Type B pancreatic cell (in vitro differentiated cells): ENCODE data around the gene S100P. TPM values are rescaled to one million over a fixed set of nuclear protein-coding genes. Genes with fewer than 3 reads are reported as not detected.

Source experiments
- DNase-seq: peaks from one replicate; pipeline ENCODE4 v3.0.0; 2021; ENCODE audit warnings: mixed read lengths; ENCODE audit not compliant: unreplicated experiment; ENCODE audit errors: extremely low spot score
- H3K27ac Mint-ChIP-seq: 2 replicates; pipeline ENCODE4 v1.8.0; 2021; ENCODE audit warnings: mild to moderate bottlenecking, mixed read lengths
- H3K27me3 Mint-ChIP-seq: 2 replicates; pipeline ENCODE4 v1.8.0; 2021; ENCODE audit warnings: mixed read lengths
- H3K36me3 Mint-ChIP-seq: 2 replicates; pipeline ENCODE4 v1.8.0; 2021; ENCODE audit warnings: mixed read lengths
- H3K4me1 Mint-ChIP-seq: one replicate; pipeline ENCODE4 v1.8.0; 2021; ENCODE audit warnings: mixed read lengths; ENCODE audit not compliant: unreplicated experiment
- H3K4me3 Mint-ChIP-seq: 2 replicates; pipeline ENCODE4 v1.8.0; 2021; ENCODE audit warnings: mild to moderate bottlenecking, mixed read lengths
- H3K9me3 Mint-ChIP-seq: 2 replicates; pipeline ENCODE4 v1.8.0; 2021; ENCODE audit warnings: mixed read lengths
- total RNA-seq: library from RNA; stranded (reverse); gene quantifications from 2 replicates; pipeline ENCODE4 v1.2.1, GENCODE V29; 2021; ENCODE audit warnings: low replicate concordance
- TF ChIP-seq, protein P1 (sequence below): fragments of 200-600 bp; sonication (generic); conservative IDR thresholded peaks from 2 replicates; pipeline ENCODE4 v1.5.0; 2021; ENCODE audit warnings: antibody characterized with exemption, mild to moderate bottlenecking

Gene S100P
- total RNA-seq, 1 donor from 2014 or later, result 80.8 TPM

DNA sequence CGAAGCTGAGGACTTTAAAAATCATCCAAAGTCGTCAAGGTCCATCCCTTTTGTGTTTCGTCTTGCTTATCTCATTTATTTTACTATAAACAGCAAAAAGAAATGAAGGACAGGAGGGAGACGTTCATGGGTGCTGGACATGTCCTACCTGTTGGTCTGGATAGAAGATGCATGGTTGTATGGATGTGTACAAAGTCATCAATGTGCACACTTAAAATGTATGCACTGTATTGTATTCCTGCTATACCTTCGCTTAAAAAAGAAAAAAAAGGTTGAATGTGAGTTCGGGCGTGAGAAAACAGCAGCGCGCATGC is 22.0 kb downstream of the S100P start:
- H3K36me3 Mint-ChIP-seq, result peaks cover 5% of the 10 kb centered on the region

DNA sequence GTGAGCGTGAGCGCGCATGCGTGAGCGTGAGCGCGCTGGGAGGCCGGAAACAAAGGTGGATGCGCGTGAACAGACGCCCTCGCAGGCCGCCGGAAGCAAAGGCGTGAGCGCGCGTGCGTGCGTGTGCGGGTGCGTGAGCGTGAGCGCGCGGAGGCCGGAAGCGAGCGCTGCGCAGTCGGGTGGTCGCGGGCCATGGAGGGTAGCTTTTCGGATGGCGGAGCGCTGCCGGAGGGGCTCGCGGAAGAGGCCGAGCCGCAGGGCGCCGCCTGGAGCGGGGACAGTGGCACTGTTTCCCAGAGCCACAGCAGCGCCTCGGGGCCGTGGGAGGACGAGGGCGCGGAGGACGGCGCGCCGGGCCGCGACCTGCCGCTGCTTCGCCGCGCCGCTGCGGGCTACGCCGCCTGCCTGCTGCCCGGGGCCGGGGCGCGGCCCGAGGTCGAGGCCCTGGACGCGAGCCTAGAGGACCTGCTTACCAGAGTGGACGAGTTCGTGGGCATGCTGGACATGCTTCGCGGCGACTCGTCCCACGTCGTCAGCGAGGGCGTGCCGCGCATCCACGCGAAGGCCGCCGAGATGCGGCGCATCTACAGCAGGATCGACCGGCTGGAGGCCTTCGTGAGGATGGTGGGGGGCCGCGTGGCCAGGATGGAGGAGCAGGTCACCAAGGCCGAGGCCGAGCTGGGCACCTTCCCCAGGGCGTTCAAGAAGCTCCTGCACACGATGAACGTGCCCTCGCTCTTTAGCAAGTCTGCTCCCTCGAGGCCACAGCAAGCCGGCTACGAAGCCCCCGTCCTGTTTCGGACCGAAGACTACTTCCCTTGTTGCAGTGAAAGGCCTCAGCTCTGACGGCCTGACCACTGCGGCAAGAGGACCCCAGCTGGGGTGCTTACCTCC is 22.6 kb downstream of the S100P start, which contains the start of gene BLOC1S4:
BLOC1S4 (plus strand) TSS at position 157 of the 894 bp plus-strand sequence; CDS start at position 193, 36 bp downstream.
- peak; percentile 91 for DNase-seq
- peak within 1 kb of the TSS; percentile 95 for H3K4me3 Mint-ChIP-seq
- peaks cover 15% of the 10 kb centered on the region for H3K4me1 Mint-ChIP-seq
- H3K27me3 Mint-ChIP-seq, result peaks cover 11% of the 10 kb centered on the region
- TF ChIP-seq, protein P1, sequence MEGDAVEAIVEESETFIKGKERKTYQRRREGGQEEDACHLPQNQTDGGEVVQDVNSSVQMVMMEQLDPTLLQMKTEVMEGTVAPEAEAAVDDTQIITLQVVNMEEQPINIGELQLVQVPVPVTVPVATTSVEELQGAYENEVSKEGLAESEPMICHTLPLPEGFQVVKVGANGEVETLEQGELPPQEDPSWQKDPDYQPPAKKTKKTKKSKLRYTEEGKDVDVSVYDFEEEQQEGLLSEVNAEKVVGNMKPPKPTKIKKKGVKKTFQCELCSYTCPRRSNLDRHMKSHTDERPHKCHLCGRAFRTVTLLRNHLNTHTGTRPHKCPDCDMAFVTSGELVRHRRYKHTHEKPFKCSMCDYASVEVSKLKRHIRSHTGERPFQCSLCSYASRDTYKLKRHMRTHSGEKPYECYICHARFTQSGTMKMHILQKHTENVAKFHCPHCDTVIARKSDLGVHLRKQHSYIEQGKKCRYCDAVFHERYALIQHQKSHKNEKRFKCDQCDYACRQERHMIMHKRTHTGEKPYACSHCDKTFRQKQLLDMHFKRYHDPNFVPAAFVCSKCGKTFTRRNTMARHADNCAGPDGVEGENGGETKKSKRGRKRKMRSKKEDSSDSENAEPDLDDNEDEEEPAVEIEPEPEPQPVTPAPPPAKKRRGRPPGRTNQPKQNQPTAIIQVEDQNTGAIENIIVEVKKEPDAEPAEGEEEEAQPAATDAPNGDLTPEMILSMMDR, result no peak
- H3K9me3 Mint-ChIP-seq, result no peaks in the 10 kb centered on the region
- peak within 1 kb of the TSS; percentile 93 for H3K27ac Mint-ChIP-seq
- H3K36me3 Mint-ChIP-seq, result peaks cover 5% of the 10 kb centered on the region

More for the DNA sequence above, 22.0 kb downstream of the S100P start:
- H3K4me1 Mint-ChIP-seq, result peaks cover 15% of the 10 kb centered on the region
- no peaks in the 10 kb centered on the region for H3K9me3 Mint-ChIP-seq
- H3K27ac Mint-ChIP-seq, result peak overlapping the region; percentile 93
- no peak for DNase-seq
- TF ChIP-seq, protein P1, result no peak
- H3K27me3 Mint-ChIP-seq, result peaks cover 15% of the 10 kb centered on the region
- H3K4me3 Mint-ChIP-seq, result peak overlapping the region; percentile 95

DNA sequence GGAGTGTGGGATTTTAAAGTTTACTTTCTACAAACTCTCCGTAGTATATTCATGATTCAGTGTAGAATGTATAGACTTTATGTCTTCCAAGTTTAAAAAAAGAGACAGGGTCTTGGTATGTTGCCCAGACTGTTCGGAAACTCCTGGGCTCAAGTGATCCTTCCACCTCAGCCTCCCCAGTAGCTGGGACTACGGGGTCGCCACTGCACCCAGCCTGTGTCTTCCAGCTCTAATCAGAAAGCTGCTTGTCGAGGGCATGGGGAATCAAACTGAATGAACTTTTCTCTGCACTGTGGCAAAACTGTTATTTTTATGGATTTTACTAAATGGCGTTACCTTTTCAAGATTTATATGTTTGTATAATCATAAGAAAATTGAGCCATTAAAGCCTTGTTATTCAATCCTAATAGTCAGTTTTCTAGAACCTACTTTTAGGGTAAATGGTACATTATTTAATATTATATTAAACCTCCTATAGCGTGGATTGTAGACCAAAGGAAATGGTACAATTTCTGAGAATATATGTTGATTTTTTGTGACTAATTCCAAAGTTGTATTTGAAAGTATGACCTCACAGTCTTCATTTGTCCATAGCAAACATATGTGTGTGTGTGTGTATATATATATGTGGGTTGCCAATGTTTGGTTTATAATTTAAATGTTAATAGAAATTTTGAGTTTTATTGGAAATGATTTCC is 23.4 kb downstream of the S100P start:
- Mint-ChIP-seq H3K27ac (peak overlapping the region; percentile 89), H3K4me3 (peak overlapping the region; percentile 95), H3K9me3 (no peaks in the 10 kb centered on the region), H3K27me3 (peaks cover 11% of the 10 kb centered on the region), H3K4me1 (peaks cover 15% of the 10 kb centered on the region), H3K36me3 (peaks cover 5% of the 10 kb centered on the region)
- TF ChIP-seq, protein P1, result no peak
- no peak for DNase-seq

DNA sequence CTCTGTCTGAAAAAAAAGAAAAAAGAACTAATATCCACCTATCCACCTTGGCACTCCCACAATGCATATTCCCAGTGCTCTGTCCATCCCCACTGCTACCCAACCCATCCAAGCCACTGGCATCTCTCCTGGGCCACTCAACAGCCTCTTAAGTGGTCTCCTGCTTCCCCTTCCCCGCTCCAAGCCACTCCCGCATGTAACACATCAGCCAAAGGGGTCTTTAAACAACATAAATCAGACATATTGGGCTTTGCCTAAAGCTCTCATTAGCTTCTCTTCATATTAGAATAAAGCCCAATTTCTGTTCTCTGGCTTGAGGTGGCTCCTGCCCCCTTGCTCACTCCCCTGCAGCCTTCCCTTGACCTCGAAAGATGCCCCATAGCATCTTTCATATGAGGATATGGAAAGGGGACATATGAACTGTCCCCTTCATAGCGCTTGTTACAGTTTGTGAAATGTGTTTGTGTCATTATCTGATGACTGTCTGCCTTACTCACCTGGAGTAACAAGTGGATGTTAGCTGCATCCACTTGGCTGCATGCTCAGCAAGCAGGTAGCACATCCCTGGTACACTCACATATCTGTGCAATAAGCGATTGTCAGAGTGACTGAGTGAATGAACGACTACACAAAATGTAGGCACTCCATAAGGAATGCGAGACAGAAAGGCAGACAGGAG is 25.4 kb downstream of the S100P start:
- H3K27me3 Mint-ChIP-seq, result peaks cover 2% of the 10 kb centered on the region
- H3K36me3 Mint-ChIP-seq, result peaks cover 5% of the 10 kb centered on the region
- peak overlapping the region; percentile 80 for H3K4me3 Mint-ChIP-seq
- DNase-seq, result no peak
- H3K9me3 Mint-ChIP-seq, result no peaks in the 10 kb centered on the region
- TF ChIP-seq, protein P1, result no peak
- H3K4me1 Mint-ChIP-seq, result peaks cover 15% of the 10 kb centered on the region
- H3K27ac Mint-ChIP-seq, result peak overlapping the region; percentile 37

DNA sequence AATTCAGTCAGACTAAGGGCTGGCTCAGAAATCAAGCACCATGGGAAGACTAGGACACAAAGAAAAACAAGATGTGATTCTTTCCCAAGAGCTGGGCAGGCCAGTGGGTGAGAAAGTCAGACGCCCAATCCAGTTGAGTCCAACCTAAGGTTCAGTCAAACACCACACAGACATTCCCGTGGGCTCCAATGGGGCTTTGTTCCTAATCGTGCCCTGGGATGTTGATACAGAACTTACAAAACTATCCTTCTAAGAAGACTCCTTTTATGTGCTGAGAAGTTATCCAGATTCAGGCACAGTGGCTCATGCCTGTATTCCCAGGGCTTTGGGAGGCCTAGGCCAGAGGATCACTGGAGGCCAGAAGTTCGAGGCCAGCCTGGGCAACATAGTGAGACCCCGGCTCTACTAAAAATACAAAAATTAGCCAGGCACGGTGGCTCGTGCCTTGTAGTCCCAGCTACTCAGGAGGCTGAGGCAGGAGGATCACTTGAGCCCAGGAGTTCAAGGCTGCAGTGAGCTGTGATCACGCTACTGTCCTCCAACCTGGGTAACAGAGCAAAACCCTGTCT is 26.0 kb downstream of the S100P start:
- no peak overlapping the region for H3K4me3 Mint-ChIP-seq
- peaks cover 5% of the 10 kb centered on the region for H3K36me3 Mint-ChIP-seq
- H3K27me3 Mint-ChIP-seq, result peaks cover 2% of the 10 kb centered on the region
- peaks cover 21% of the 10 kb centered on the region for H3K4me1 Mint-ChIP-seq
- H3K9me3 Mint-ChIP-seq, result no peaks in the 10 kb centered on the region
- TF ChIP-seq, protein P1, result no peak
- DNase-seq, result no peak
- H3K27ac Mint-ChIP-seq, result peak overlapping the region; percentile 37
